Hematopoietic multipotent progenitor cell treated with erythropoietin and hydrocortisone succinate and interleukin-3 and kit ligand, for 8 days (in vitro differentiated cells): ENCODE measurements around the gene CMIP.

Experiments
- DNase-seq: peaks from one replicate; pipeline ENCODE4 v3.0.0-alpha.2; 2015

Gene CMIP

DNA sequence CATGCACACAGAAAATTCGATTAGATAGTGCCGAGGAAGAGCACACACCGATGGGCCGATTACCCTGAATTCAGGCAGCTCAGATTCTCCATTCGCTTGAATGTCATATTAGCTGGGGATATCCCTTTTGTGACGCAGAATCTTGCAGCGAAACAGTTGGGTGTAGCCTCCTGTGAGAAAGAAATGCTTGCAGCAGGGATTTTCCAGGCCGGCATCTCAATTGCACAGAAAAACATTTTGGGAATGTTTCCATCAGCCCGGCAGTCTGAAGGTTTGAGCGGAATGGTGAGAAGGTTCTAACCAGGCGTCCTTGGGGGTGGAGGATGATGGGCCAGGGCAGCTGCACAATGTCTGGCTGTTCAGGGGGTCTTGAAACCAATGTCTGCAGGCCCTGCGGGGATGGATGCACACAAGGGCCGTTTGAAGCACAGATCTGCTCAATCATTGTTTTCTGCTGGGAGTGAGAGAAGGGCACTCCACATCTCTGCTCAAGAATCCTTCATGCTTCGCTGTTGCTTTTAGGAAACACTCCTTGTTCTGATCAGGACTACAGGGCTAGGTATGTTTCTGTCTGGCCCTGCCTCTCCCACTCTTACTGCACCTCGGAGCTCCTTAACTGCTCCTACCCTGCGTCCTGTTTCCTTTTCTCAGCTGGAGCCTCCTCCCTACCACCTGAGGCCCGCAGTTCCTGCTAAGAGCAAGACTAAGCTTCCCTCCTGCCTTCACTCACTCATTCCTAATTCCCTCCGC lies 94.6 kb downstream of the CMIP start:
- no peak for DNase-seq

DNA sequence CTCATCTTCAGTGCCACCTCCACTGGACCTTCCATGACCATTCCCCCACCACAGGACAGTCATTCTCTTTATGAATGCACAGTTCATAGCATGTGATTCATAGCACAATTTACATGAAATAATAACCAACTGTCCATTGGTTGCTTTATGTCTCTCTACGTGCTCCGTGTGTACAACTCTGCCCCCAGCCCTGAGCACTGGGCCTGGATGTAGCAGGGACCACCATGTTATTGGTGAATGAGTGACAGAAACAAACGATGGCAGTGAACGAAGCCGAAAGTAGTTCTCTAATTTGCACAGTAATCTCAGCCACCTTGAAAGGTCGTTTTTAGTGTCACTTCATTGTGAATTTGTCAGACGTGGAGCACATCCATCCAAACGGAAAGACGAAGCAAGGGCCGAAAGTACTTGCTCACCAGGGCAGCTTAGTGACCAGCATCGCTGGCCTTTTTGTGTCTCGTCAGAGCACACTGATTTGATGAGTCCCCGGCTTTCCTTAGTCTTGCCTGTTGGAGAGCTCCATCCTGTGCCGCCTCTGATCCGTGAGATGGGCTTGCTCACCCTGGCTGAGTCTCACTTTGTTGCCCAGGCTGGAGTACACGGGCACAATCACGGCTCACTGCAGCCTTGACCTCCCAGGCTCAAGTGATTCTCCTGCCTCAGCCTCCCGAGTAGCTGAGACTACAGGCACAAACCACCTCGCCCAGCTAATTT lies 95.3 kb downstream of the CMIP start:
- no peak for DNase-seq

DNA sequence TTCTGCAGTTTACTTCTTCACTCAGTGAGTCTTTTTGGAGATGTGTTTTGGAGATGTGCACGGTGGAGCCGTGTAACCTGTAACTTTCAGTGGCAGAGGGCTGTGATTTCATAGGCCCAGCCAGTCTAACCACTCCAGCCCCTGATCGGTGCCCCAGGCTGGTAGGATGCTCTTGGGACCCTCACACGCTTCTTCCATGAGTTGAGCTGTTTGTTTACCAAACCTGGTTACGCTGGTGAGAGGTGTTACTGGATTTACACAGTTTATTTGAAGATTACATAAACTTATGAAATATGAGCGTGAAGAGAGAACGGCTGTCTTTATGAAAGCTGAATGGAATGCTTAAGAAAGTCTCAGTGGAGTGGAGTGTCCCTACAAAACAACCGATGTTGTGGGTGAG lies 96.7 kb downstream of the CMIP start:
- no peak for DNase-seq

DNA sequence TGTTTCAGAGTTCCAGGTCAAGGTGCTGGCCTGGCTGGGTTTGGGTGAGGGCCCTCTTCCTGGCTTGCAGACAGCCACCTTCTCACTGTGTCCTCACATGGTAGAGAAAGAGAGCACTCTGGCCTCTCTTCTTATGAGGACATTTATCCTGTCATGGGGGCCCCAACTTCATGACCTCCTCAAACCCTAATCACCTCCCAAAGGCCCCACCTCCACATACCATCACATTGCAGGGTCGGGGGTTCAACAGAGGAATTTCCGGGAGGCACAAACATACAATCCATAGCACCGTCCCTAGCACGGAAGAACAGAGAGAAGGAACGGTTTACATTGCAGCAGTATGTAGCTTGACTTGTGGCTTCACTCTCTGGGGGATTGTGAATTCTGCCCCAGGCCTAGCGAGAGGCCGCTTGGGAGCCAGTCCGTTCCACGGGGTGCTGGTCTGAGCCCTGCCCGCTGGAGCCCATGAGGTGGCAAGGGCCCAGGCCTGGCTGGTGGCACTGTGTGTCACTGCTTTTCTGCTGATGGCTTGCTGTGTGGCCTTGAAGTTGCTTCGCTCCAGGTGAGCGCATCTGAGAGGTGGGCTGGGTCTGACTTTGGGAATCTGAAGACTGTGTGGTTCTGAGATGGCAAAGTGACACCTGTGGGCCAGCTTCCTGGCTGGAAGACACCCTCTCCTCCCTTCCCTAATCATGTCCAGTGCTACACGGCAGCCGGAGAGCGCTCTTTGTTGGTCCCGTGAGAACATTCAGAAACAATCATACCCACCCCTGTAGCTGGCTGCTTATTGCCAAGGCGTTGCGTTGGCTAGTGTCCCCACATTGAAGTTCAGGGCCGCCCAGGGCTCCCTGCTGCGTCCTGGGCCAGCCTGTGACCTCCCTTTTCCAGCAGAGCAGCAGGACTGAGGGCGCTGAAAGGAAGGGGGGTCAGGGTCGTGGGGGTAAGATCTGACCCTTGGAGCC lies 98.3 kb downstream of the CMIP start:
- DNase-seq = no peak

DNA sequence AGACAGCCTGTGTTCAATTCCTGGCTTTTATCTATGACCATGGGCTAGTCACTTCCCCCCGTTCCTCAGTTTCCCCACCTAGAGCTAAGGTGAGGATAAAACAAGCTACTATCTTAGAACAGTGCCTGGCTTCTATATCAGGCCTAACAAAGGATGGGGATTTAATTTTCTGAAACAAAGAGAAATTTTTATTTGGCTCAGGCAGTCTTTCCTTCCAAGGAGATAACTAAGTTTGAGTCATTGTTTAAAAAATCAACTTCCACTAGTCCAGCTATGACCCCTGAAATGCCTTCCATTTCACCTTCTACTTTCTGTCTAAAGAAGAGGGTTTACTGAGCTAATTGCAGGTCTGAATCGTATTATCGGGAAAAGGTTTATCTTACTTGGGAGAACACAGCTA lies 99.0 kb downstream of the CMIP start:
- no peak for DNase-seq

DNA sequence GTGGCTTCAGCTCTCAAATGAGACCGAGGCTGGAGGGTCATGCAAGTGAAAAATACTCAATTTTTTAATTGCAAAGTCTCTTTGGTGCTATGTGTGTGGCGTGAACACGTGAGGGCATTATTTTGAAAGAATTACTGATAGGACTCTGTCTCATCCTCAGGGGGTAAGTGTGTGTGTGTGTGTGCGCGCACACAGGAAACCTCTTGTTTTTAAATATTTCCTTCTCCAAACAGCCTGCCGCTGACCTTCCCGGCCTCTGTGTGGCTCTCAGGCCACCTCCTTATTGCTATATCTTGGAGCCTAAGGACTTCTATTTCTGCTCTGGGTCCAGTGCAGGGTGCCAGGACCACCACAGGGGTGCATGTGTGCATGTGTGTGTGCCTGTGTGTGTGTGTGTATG lies 99.7 kb downstream of the CMIP start:
- DNase-seq = no peak

DNA sequence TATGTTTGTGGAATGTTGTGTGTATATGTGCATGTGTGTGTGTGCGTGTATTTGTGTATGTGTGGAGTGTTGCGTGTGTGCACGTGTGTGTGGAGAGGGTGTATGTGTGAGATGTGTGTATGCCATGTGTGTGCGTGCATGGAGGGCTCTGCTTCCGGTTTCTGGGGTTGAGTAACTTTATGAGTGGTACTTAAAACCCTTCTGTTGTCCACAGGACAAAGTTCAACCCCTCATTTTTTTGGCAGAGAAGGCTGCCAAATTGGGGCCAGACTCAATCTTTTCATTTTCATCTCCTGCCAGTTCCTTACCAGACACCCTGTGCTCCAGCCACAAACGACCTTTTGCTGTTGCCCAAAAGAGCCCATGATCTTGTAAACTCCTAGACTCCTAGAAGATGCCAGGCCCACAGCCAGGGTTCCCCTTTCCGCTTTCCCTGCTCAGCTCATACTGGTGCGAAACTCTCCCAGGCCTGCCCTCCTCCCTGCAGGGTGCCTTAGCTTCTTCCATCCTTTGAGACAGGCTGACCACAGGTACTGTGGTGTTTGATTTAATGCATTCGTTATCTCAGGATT lies 100.2 kb downstream of the CMIP start:
- DNase-seq = no peak

DNA sequence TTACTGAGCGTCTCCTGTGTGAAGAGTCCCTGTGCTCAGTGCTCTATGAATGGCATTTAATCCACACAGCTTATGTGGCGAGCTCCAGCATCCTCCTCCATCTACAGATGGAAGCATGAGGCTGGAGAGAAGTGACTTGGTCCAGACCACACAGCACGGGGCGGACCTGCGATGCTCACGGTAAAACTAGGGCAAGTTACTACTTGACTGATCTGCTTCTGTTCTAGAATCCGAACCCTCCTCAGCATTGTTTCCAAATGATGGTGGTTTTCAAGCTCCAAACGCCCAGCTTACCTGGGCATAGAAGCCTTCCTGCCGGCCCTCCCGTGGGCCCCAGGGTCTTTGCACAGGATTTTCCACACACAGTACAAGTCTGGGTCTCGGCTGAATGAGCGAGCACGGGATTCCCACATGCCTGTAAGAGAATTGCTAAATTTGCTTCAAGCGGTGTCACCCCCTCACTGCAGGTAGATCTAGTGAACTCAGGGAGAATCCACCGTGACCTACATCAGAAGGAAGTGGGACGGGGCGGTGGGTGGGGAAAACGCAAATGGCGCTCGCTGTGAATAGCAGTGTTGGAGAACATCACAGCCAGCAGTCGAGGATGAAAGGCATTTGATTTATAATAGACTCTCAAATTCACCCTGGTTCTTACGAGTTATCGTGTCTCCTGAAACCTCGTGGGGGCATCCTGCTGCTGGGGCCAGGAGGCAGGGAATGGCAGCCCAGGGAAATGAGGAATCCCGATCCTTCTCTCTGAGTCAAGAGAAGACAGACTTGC lies 101.1 kb downstream of the CMIP start:
- DNase-seq = no peak

DNA sequence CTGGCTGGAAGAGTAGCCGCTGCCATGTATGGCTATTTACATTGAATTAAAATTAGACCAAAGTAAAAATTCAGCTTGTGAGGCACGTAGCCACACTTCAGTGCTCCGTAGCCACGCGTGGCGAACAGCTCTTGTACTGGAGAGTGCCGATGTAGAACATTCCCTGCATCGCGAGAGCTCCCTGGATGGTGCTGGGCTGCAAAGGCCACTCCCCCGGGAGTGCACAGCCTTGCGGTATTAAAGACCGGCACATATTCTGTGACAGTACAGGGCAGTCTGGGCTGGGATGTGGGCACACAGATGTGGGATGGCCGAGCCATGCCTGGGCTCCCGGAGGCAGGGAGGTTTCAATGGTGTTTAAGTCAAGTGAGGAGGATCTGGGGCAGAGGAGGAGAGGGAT lies 102.2 kb downstream of the CMIP start:
- no peak for DNase-seq

DNA sequence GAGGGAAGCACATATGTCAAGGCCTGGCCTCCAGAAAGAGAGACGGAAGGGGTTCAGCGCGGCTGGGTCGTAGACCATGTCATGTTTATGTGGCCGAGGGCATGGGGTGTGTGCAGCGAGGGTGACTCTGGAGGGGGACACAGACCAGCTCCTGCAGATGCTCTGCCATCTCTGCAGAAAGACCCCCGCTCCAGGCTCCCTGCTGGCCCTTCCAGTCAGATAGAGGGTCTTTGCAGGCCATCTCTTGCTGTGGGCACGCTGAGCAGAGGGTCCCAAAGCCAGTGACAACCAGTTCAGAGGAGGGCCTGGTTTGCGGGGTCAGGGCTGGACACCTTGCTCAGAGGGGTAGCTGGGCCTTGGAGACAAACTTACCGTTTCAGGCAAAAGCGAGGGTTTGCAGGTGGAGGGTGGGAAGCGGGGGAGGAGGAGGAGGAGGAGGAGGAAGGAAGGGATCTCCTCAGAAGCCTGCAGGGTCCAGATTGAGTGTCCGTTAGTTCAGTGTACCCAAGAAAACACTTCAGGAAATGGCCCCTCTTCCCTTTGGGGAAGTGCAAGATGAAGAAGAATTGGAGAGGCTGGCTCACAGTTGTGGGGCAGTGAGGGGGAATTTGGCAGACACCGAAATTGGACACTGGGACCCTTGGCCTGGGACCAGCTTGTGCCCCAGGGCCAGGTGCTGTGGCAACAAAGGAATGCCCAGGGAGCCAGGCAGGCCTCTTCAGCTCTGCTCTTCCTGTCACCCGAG lies 102.8 kb downstream of the CMIP start:
- no peak for DNase-seq

DNA sequence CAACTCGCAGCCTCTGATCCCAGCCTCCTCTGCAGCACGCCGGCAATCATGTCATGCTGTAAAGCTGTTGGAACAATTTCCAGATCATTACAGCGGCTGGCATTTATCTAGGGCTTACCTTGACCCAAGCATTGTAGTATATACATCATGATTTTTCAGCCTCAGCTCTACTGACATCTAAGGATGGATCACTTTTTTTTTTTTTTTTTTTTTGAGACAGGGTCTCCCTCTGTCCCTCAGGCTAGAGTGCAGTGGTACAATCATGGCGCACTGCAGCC lies 103.3 kb downstream of the CMIP start:
- DNase-seq = no peak

DNA sequence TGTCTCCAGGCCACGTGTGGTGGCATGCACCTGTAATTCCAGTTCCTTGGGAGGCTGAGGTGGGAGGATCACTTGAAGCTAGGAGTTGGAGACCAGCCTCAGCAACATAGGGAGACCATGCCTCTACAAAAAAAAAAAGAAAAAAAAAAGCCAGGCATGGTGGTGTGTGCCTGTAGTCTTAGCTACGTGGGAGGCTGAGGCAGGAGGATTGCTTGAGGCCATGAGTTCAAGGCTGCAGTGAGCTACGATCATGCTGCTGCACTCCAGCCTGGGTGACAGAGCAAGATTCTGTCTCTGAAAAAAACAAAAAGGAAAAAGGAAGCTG lies 103.9 kb downstream of the CMIP start:
- no peak for DNase-seq

DNA sequence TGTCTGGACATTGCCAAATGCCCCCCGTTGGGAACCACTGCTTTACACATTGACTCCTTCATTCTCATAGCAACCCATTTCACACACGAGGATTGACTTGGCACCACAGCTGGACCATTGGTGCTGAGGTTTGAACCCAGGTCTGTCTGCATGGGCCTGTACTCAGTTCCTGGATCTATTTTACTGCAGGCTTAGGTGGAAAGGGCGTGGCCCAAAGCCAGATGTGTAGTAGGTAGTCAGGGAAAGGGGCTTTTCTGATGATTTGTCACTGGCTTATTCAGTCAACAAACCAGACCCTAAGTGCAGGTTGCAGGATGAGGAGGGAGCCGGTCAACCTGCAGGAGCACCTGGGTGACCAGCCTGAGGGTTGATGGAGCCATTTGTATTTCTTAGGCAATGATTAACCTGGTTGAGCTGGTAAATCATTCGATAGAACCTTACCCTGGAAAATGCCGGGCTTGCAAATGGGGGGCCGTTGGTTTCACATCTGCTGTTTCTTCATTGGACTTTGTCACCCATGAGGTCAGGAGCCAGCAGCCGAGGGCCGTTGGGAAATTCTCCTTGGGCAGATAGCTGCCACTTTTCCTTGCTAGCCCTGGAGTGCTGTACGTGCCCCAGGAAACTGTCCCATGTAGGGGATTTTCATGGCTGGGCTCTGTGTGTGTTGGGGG lies 104.4 kb downstream of the CMIP start:
- DNase-seq = no peak

DNA sequence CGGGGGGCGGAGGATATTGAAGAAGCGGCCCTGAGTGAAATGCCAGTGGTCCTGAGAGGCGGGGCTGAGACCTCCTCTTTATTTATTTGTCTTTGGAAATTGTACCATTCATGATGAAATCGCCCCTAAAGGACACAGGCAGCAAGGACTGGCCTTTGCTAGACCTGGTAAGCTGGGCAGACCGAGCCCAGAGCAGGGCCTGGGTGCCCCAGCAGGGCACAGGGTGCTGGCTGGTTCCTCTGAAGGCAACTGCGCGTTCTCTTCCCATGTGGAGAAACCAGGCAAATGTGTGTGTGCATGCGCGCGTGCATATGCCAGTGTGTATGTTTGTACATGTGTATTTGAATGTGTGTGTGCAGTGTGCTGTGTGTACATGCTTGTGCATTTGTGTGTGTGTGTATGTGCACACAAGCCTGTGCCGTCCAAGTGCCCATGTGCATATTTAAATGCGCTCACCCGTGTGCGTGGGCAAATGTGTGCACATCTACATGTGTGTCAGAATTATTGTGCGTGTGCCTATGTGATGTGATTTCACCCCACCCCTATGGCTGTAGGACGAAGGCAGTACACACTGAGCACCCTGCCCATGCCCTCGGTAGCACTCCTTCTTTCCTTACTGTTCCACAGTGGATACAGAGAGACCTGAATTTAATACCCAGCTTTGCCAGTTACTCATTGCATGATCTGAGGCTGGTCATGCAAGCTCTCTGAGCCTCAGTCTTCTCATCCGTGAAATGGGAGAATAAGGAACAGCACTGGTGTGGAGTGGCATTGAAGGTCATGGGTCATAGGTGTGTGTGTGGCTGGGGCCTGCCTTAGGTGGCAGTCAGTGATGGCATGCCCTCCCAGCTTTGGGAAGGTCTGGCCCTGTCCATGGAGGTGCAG lies 105.2 kb downstream of the CMIP start:
- DNase-seq = no peak

DNA sequence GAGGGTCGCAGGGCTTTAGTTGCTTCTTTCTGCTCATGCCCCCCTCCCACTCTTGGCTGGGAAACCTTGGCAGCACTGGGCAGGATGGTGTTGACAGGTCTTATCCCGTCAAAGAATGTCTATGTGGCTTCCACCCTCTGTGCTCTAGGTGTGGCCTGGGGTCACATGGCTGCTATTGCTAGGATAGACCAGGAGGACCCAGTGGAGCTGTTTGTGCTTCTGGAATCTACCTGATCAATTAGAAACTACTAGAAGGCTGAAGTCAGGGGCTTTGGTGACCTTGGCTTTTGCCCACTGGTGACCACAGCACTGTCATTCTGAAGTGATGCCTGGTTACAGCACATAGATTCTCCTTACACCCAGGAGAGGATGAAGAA lies 105.8 kb downstream of the CMIP start:
- no peak for DNase-seq

DNA sequence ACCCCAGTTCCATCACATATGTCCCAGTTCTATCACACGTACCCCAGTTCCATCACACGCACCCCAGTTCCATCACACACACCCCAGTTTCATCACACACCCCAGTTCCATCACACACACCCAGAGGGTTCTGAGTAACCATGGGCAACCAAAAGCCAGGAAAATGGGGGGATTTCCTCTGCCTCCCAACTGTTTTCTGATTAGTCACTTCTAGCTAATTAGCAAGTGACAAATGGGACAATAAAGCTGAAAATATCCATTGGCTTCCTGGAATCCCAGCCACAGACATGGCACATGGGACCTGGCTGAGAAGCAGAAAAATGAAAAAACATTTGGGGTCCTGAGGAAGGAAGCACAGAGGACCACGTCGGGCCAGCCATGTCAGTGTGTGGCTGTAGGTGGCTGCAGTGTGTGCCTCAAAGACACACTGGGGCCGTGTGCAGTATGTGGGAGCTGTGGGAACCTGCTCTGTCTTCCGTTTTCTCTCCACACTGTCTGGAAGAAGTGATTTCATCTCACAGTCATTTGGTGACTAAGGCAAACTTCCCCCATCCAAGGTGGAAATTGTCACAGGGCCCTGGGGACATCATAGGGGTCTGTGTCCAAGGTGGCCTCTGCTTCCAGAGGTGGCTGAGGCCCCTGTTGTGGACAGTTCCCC lies 106.7 kb downstream of the CMIP start:
- DNase-seq = no peak

DNA sequence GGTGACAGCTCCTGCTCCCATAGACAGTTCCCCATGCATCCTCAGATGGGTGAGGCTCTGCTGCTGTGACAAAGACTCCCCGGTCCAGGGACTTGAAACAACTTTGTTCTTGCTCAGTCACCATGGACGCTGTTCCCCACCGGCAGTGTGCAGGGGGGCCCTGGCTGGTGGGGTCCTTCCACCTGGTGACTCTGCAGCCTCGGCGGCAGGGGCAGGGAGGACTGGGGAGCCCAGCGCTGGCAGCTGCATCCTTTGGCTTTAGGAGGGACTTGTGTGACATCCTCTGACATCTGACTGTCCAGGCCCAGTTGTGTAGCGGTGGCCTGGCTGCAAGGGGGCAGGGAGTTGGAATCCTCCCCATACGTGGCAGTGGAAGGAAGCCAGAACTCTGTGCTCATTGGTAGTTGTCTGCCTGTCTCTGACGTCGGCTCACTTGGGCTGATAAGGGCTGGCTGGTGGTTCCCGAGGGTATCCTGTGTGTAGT lies 107.3 kb downstream of the CMIP start:
- DNase-seq = peak; percentile 55

DNA sequence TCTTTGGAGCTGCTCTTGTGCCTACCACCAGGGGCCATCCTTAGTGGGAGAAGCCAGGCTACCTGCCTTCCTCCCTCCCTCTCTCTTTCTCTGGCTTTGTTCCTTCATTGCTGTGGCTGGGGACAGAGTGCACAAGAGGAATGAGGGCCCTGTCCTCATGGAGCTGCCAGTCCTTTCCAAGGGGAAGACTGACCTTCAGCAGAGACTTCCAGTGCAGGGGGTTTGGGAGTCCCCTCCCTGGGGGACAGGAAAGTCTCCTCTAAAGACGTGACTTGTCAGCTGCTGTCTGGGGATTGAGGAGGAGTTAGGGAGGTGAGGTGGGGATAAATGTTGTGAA lies 108.1 kb downstream of the CMIP start:
- DNase-seq = no peak

DNA sequence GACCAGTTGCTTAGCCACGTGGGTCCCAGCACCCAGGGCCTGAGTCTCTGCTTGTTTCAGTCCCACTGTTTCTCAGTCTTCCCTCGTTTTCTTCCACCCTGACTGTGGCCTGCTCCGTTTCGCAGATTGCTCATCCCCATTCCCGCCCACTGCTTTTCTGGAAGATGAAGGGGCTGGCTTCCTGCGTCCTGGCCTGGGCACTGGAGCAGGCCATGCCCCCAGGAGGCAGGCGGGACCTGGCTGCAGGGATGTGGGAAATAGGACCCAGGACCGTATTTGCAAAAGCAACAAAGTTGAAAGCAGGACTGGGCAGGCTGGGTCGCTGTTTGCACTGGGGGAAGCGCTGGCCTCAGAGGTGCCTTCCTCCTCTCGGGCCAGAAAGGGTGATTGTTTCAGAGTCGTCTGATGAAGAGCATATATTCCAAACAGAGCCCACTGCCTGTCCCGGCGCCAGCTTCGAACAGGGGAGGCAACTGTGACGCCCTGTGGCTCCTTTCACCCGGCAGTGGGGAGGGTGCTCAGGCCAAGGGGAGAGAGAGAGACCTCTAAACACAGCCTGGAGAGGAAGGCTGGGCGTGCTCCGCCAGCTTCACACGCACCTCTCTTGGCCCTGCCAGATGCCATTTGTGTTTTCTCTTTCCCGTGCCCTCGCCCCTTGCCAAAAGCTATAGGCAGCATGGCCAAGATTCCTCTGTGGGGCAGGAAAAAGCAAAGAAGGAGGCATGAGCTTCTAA lies 108.6 kb downstream of the CMIP start:
- no peak for DNase-seq
